SH-SY5Y (cell line): ENCODE measurements around the gene MVK.

ENCODE experiments used
- GATA2 ChIP-seq: IDR thresholded peaks from 2 replicates; pipeline ENCODE4 v1.6.1; 2011; ENCODE audit warnings: mild to moderate bottlenecking, low read depth, low read length
- GATA3 ChIP-seq: IDR thresholded peaks from 2 replicates; pipeline ENCODE4 v1.6.1; 2011; ENCODE audit warnings: low read depth, mild to moderate bottlenecking, low read length, moderate library complexity

DNA sequence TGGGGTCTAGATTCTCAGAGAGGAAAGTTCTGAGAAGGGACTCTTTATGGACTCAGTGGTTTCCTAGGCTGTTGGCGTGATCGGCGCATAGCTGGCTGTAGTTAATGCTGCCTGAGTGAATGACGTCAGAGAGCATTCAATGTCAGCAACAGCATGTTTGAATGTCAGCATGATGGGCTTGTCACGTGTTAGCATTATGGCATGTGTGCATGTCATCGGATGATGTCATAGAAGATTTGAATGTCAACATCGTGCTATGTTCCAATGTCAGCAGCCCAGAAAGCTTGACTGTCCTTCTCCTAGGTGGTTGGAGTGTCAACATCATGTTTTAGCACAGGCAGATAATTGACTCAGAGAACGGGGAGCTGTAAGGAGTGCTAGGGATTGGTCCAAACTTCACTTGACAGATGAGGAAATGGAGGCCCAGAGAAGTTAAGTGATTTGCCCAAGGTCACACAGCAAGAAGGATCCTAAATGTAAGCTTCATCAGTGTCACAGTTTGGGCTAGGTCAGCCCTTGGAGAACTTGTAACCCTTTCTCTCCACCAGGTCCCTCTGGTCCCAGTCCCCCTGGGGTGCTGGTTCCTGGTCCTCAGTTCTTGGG, 45.5 kb downstream of the MVK start:
- TF ChIP-seq GATA3 (no peak), GATA2 (no peak)
